HG03354 (cell line): Measurements from ENCODE around the gene TTC23L.
A peak's percentile ranks its signal among the peaks of the same experiment; 100 is the strongest.

Source experiments
- ATAC-seq: cut with Tn5 transposase; IDR thresholded peaks from one replicate; pipeline ENCODE4 v1.9.1; 2021; ENCODE audit warnings: mild to moderate bottlenecking; ENCODE audit not compliant: unreplicated experiment, poor library complexity, severe bottlenecking

The TTC23L gene

GRCh38 chr5:34832568-34832967 lies 6.4 kb upstream of the TTC23L start:
- ATAC-seq = no peak

GRCh38 chr5:34833090-34833489 lies 5.9 kb upstream of the TTC23L start:
- no peak for ATAC-seq

- ATAC-seq = no peak
Observed at GRCh38 chr5:34833976-34834793, 4.8 kb upstream of the TTC23L start.

- no peak for ATAC-seq
Observed at GRCh38 chr5:34834794-34835089, 4.2 kb upstream of the TTC23L start.

- ATAC-seq = no peak
Observed at GRCh38 chr5:34835664-34836063, 3.3 kb upstream of the TTC23L start.

- no peak for ATAC-seq
Observed at GRCh38 chr5:34841816-34842215, 2.9 kb downstream of the TTC23L start.

- no peak for ATAC-seq
Observed at GRCh38 chr5:34842554-34842953, 3.6 kb downstream of the TTC23L start.

GRCh38 chr5:34843497-34843896 lies 4.5 kb downstream of the TTC23L start:
- ATAC-seq = no peak

GRCh38 chr5:34844106-34844505 lies 5.1 kb downstream of the TTC23L start:
- ATAC-seq = no peak

- ATAC-seq = no peak
Observed at GRCh38 chr5:34844999-34845398, 6.0 kb downstream of the TTC23L start.

- no peak for ATAC-seq
Observed at GRCh38 chr5:34847056-34847455, 8.1 kb downstream of the TTC23L start.

- no peak for ATAC-seq
Observed at GRCh38 chr5:34847552-34847951, 8.6 kb downstream of the TTC23L start.

GRCh38 chr5:34848230-34848629 lies 9.3 kb downstream of the TTC23L start:
- no peak for ATAC-seq

GRCh38 chr5:34849253-34849652 lies 10.3 kb downstream of the TTC23L start:
- ATAC-seq = no peak

- peak; percentile 95 for ATAC-seq
Observed at GRCh38 chr5:34854459-34855174, 15.7 kb downstream of the TTC23L start.

- no peak for ATAC-seq
Observed at GRCh38 chr5:34857161-34857560, 18.2 kb downstream of the TTC23L start.

GRCh38 chr5:34857894-34858293 lies 18.9 kb downstream of the TTC23L start:
- no peak for ATAC-seq

- ATAC-seq = no peak
Observed at GRCh38 chr5:34858790-34859189, 19.8 kb downstream of the TTC23L start.

GRCh38 chr5:34859253-34859652 lies 20.3 kb downstream of the TTC23L start:
- no peak for ATAC-seq

GRCh38 chr5:34863946-34864345 lies 25.0 kb downstream of the TTC23L start:
- no peak for ATAC-seq

- no peak for ATAC-seq
Observed at GRCh38 chr5:34865091-34865490, 26.1 kb downstream of the TTC23L start.
